Measurements from ENCODE around the gene NPR3. TPM values are rescaled to one million over a fixed set of nuclear protein-coding genes. Genes with fewer than 3 reads are reported as not detected.
A peak's percentile ranks its signal among the peaks of the same experiment; 100 is the strongest.

Gene NPR3
- total RNA-seq, 1 experiment from 2014 or later: 2.2 TPM

- ChIA-PET CTCF (no interaction called here), POLR2A (ENCODE audit: unreplicated experiment) (no interaction called here)
- no peaks in the 10 kb centered on the region for H4K20me1 ChIP-seq (ENCODE audit: insufficient read depth)
- peaks cover 6% of the 10 kb centered on the region; the same call in 1 of the 2 replicates for H3F3A ChIP-seq (ENCODE audit: insufficient read depth, low read depth)
- H3K4me3 ChIP-seq: peak overlapping the region; percentile 6; the same call in 1 of the 2 replicates
- peak overlapping the region; percentile 24; the same call in 1 of the 2 replicates for H2AFZ ChIP-seq
- no peak for TF ChIP-seq CTCF (conservative IDR thresholded peaks at IDR 0.05)
- TF ChIP-seq EZH2 (IDR thresholded peaks at IDR 0.05; ENCODE audit: low read depth): no peak
- no peaks in the 10 kb centered on the region for H3K79me2 ChIP-seq (ENCODE audit: low read depth)
- H3K9me3 ChIP-seq (ENCODE audit: insufficient read depth, low read depth): no peaks in the 10 kb centered on the region; the same call in 1 of the 2 replicates
- H3K36me3 ChIP-seq (ENCODE audit: low read depth): no peaks in the 10 kb centered on the region
- intact Hi-C loops (cut with micrococcal nuclease; ENCODE audit: unreplicated experiment): loop anchor here (1.0 to 5.0 kb wide), 7 partner anchors 8 to 634 kb away; no protein-coding TSS in a partner anchor
- no peaks in the 10 kb centered on the region for H3K27me3 ChIP-seq (ENCODE audit: insufficient read depth, low read depth)
- BruUV-seq (replicated peaks): no TSS peak
- H3K4me2 ChIP-seq: peak overlapping the region; percentile 64
- H3K27ac ChIP-seq: peak overlapping the region; percentile 74
- H3K9me2 ChIP-seq (ENCODE audit: insufficient read depth): no peaks in the 10 kb centered on the region
- peak; percentile 89 to 97 for DNase-seq
- H3K4me1 ChIP-seq (replicated peaks; ENCODE audit: insufficient read depth): peaks cover 18% of the 10 kb centered on the region
These were observed 56.9 kb downstream of the NPR3 start for GRCh38 chr5:32767948-32768467.

DNA sequence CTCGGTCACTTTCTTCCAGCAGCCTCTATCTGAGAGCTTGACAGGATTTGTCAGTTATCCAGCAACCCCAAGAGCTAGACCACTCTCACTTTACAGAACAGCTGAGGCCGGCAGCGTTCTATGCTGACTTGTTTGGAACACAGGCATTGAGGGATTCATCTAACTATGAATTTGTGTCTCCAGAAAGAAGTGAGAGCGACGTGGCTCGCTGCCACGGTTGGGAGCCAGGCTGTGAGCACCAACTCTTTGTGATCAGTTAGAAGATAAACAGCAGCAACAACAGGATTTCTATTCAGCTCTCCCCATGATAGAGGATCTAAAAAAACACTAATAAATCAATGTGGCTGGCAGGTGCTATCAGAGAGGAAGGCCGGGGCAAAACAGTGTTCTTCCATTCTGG, 58.6 kb downstream of the NPR3 start:
- Histone ChIP-seq H3F3A (ENCODE audit: insufficient read depth, low read depth) (peaks cover 6% of the 10 kb centered on the region; the same call in 1 of the 2 replicates), H3K9me3 (ENCODE audit: insufficient read depth, low read depth) (no peaks in the 10 kb centered on the region; the same call in 1 of the 2 replicates), H3K4me3 (no peak overlapping the region), H4K20me1 (ENCODE audit: insufficient read depth) (no peaks in the 10 kb centered on the region), H3K4me2 (no peak overlapping the region), H3K4me1 (replicated peaks; ENCODE audit: insufficient read depth) (peaks cover 18% of the 10 kb centered on the region), H3K27ac (no peak overlapping the region), H3K9me2 (ENCODE audit: insufficient read depth) (no peaks in the 10 kb centered on the region), H2AFZ (no peak overlapping the region), H3K79me2 (ENCODE audit: low read depth) (no peaks in the 10 kb centered on the region), H3K27me3 (ENCODE audit: insufficient read depth, low read depth) (no peaks in the 10 kb centered on the region), H3K36me3 (ENCODE audit: low read depth) (no peaks in the 10 kb centered on the region)
- no TSS peak for BruUV-seq (replicated peaks)
- intact Hi-C loops (cut with micrococcal nuclease; ENCODE audit: unreplicated experiment): loop anchor here (5.0 kb wide), 2 partner anchors 73 to 633 kb away; no protein-coding TSS in a partner anchor
- no peak for DNase-seq
- ChIA-PET POLR2A (ENCODE audit: unreplicated experiment) (no interaction called here), CTCF (no interaction called here)
- TF ChIP-seq CTCF (conservative IDR thresholded peaks at IDR 0.05): no peak
- no peak for TF ChIP-seq EZH2 (IDR thresholded peaks at IDR 0.05; ENCODE audit: low read depth)

DNA sequence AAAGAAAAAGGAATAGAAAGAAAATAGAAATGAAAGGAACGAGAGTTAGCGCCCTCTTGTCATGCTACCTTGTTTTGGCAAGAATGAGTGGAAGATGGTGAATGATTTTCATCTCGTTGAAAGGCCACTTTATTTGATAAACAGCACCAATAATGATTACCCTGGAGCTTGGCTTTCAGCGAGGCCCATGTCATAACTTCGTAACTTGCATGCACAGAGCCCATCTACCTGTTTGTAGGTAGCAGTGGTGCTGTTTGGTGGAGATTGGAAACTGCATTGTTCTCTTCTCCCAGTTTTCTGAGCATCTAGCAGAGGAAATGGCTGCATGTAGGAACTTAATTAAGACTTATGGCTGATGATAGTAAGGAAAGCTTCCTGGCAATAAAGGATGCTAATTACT, 59.3 kb downstream of the NPR3 start:
- ChIA-PET POLR2A (ENCODE audit: unreplicated experiment) (no interaction called here), CTCF (no interaction called here)

More for the DNA sequence above, 59.3 kb downstream of the NPR3 start:
- H4K20me1 ChIP-seq (ENCODE audit: insufficient read depth): no peaks in the 10 kb centered on the region
- no peaks in the 10 kb centered on the region for H3K27me3 ChIP-seq (ENCODE audit: insufficient read depth, low read depth)
- H3K79me2 ChIP-seq (ENCODE audit: low read depth): no peaks in the 10 kb centered on the region
- no peak for TF ChIP-seq CTCF (conservative IDR thresholded peaks at IDR 0.05)
- TF ChIP-seq EZH2 (IDR thresholded peaks at IDR 0.05; ENCODE audit: low read depth): no peak
- no peak overlapping the region for H2AFZ ChIP-seq
- H3K36me3 ChIP-seq (ENCODE audit: low read depth): no peaks in the 10 kb centered on the region
- H3K9me2 ChIP-seq (ENCODE audit: insufficient read depth): no peaks in the 10 kb centered on the region
- H3K4me2 ChIP-seq: no peak overlapping the region
- intact Hi-C loops (cut with micrococcal nuclease; ENCODE audit: unreplicated experiment): no loop called here
- no peak for DNase-seq
- H3K4me1 ChIP-seq (replicated peaks; ENCODE audit: insufficient read depth): peaks cover 18% of the 10 kb centered on the region
- no TSS peak for BruUV-seq (replicated peaks)
- H3F3A ChIP-seq (ENCODE audit: insufficient read depth, low read depth): peaks cover 6% of the 10 kb centered on the region; the same call in 1 of the 2 replicates
- H3K27ac ChIP-seq: no peak overlapping the region
- peaks cover 2% of the 10 kb centered on the region; the same call in 1 of the 2 replicates for H3K9me3 ChIP-seq (ENCODE audit: insufficient read depth, low read depth)
- no peak overlapping the region for H3K4me3 ChIP-seq
